ENCODE results near the gene ITGB1BP2. TPM values are rescaled to one million over a fixed set of nuclear protein-coding genes. Genes with fewer than 3 reads are reported as not detected.
"Not testable (repeated sequence)": the region's sequence is repeated elsewhere in the genome, so short reads cannot be mapped to it uniquely, and the experiment has no call there.

ITGB1BP2 gene
- total RNA-seq, 1 donor from 2014 or later: 1.7 TPM

DNA sequence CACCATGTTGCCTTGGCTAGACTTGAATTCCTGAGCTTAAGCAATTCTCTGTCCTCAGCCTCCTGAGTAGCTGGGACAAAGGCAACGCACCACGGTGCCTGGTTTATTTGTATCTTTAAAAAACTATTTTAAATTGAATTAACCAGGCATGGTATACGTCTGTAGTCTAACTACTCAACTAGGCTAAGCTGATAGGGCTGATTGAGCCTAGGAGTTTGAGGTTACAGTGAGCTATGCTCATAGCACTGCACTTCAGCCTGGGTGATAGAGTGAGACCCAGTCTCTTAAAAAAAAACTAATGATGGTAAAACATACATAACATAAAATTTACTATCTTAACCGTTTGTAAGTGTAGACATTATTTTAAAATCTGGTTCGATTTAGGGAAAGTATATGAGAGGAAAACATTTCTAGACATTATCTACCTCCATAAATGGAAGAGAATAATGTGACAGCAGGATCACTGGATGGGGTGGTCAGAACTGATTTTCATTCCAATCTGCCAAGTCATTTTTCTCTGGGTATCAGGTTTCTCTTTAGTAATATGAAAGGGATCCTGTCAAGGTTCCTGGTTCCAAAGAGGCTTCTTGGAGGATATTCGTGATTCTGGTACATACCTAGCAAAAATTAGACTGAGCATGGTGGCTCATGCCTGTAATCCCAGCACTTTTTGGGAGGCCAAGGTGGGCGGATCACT is 8.7 kb upstream of the ITGB1BP2 start:
- Mint-ChIP-seq H3K36me3 (ENCODE audit: unreplicated experiment) (peaks cover 36% of the 10 kb centered on the region), H3K27ac (ENCODE audit: unreplicated experiment) (peak overlapping the region; percentile 31), H3K4me1 (ENCODE audit: unreplicated experiment) (peaks cover 26% of the 10 kb centered on the region), H3K4me3 (ENCODE audit: unreplicated experiment) (no peak overlapping the region), H3K27me3 (ENCODE audit: unreplicated experiment) (no peaks in the 10 kb centered on the region), H3K9me3 (ENCODE audit: unreplicated experiment) (peaks cover 7% of the 10 kb centered on the region)
- no peak for DNase-seq (ENCODE audit: extremely low spot score, unreplicated experiment)
- TF ChIP-seq CTCF (IDR thresholded peaks at IDR 0.05): no peak

DNA sequence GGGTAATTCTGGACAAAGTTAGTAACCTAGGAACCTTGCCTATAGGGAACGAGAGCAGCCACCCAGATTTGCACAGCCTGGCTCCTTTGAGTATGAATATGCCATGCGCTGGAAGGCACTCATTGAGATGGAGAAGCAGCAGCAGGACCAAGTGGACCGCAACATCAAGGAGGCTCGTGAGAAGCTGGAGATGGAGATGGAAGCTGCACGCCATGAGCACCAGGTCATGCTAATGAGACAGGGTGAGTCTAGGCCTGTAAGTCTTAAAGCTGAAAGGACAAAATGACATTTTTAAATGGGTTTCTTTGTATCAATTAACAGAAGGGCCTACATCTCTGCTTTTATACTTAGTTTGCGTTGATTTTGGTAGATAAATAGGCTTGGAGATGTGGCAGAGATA is 4.7 kb upstream of the ITGB1BP2 start:
- Mint-ChIP-seq H3K4me1 (ENCODE audit: unreplicated experiment) (peaks cover 8% of the 10 kb centered on the region), H3K9me3 (ENCODE audit: unreplicated experiment) (peaks cover 3% of the 10 kb centered on the region), H3K27me3 (ENCODE audit: unreplicated experiment) (no peaks in the 10 kb centered on the region), H3K36me3 (ENCODE audit: unreplicated experiment) (peaks cover 39% of the 10 kb centered on the region), H3K27ac (ENCODE audit: unreplicated experiment) (no peak overlapping the region), H3K4me3 (ENCODE audit: unreplicated experiment) (no peak overlapping the region)
- no peak for TF ChIP-seq CTCF (IDR thresholded peaks at IDR 0.05)
- no peak for DNase-seq (ENCODE audit: extremely low spot score, unreplicated experiment)

GRCh38 chrX:71298119-71298518 is 3.4 kb upstream of the ITGB1BP2 start:
- H3K4me1 Mint-ChIP-seq (ENCODE audit: unreplicated experiment): no peaks in the 10 kb centered on the region
- H3K27me3 Mint-ChIP-seq (ENCODE audit: unreplicated experiment): no peaks in the 10 kb centered on the region
- H3K27ac Mint-ChIP-seq (ENCODE audit: unreplicated experiment): no peak overlapping the region
- H3K9me3 Mint-ChIP-seq (ENCODE audit: unreplicated experiment): peaks cover 10% of the 10 kb centered on the region
- H3K36me3 Mint-ChIP-seq (ENCODE audit: unreplicated experiment): peaks cover 33% of the 10 kb centered on the region
- TF ChIP-seq CTCF (IDR thresholded peaks at IDR 0.05): no peak
- H3K4me3 Mint-ChIP-seq (ENCODE audit: unreplicated experiment): no peak overlapping the region
- no peak for DNase-seq (ENCODE audit: extremely low spot score, unreplicated experiment)

DNA sequence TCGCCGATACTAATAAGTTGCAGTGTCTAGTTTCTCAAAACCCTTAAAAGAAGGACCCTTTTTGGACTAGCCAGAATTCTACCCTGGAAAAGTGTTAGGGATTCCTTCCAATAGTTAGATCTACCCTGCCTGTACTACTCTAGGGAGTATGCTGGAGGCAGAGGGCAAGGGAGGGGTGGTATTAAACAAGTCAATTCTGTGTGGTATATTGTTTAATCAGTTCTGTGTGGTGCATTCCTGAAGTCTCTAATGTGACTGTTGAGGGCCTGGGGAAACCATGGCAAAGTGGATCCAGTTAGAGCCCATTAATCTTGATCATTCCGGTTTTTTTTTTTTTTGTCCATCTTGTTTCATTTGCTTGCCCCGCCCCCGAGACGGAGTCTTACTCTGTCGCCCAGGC is 1.5 kb upstream of the ITGB1BP2 start:
- H3K36me3 Mint-ChIP-seq (ENCODE audit: unreplicated experiment): peaks cover 29% of the 10 kb centered on the region
- peaks cover 10% of the 10 kb centered on the region for H3K9me3 Mint-ChIP-seq (ENCODE audit: unreplicated experiment)
- H3K4me1 Mint-ChIP-seq (ENCODE audit: unreplicated experiment); H3K27ac Mint-ChIP-seq (ENCODE audit: unreplicated experiment); H3K27me3 Mint-ChIP-seq (ENCODE audit: unreplicated experiment); DNase-seq (ENCODE audit: extremely low spot score, unreplicated experiment); H3K4me3 Mint-ChIP-seq (ENCODE audit: unreplicated experiment): not testable (repeated sequence)

GRCh38 chrX:71300495-71300894 is 1.1 kb upstream of the ITGB1BP2 start:
- peaks cover 10% of the 10 kb centered on the region for H3K9me3 Mint-ChIP-seq (ENCODE audit: unreplicated experiment)

GRCh38 chrX:71302461-71303213 is 1.1 kb downstream of the ITGB1BP2 start:
- H3K27me3 Mint-ChIP-seq (ENCODE audit: unreplicated experiment): no peaks in the 10 kb centered on the region
- DNase-seq (ENCODE audit: extremely low spot score, unreplicated experiment): no peak
- H3K4me1 Mint-ChIP-seq (ENCODE audit: unreplicated experiment): no peaks in the 10 kb centered on the region

More at GRCh38 chrX:71300495-71300894, 1.1 kb upstream of the ITGB1BP2 start:
- H3K4me3 Mint-ChIP-seq (ENCODE audit: unreplicated experiment); H3K27me3 Mint-ChIP-seq (ENCODE audit: unreplicated experiment); H3K4me1 Mint-ChIP-seq (ENCODE audit: unreplicated experiment); H3K27ac Mint-ChIP-seq (ENCODE audit: unreplicated experiment); DNase-seq (ENCODE audit: extremely low spot score, unreplicated experiment): not testable (repeated sequence)
- H3K36me3 Mint-ChIP-seq (ENCODE audit: unreplicated experiment): peaks cover 29% of the 10 kb centered on the region

More at GRCh38 chrX:71302461-71303213, 1.1 kb downstream of the ITGB1BP2 start:
- no peak for TF ChIP-seq CTCF (IDR thresholded peaks at IDR 0.05)
- H3K36me3 Mint-ChIP-seq (ENCODE audit: unreplicated experiment): peaks cover 17% of the 10 kb centered on the region
- no peak overlapping the region for H3K27ac Mint-ChIP-seq (ENCODE audit: unreplicated experiment)
- H3K4me3 Mint-ChIP-seq (ENCODE audit: unreplicated experiment): no peak overlapping the region
- peaks cover 7% of the 10 kb centered on the region for H3K9me3 Mint-ChIP-seq (ENCODE audit: unreplicated experiment)
